Lower lobe of right lung (tissue), 2 donors: ENCODE measurements around the gene LDLRAD4. TPM values are rescaled to one million over a fixed set of nuclear protein-coding genes. Genes with fewer than 3 reads are reported as not detected.

ENCODE experiments used
- ATAC-seq, 2 donors: fragments of 200-7000 bp; cut with Tn5 transposase; one replicate each; pipeline ENCODE4 v1.9.1; 2020 to 2022; ENCODE audit warnings: mild to moderate bottlenecking in 2 of 2, moderate library complexity in 2 of 2
- DNase-seq: peaks from one replicate; pipeline ENCODE4 v3.0.0-alpha.2; 2020
- H3K27ac ChIP-seq: fragments of 200-600 bp; one replicate; pipeline ENCODE4 v1.8.0; 2022
- H3K27me3 ChIP-seq: fragments of 200-600 bp; one replicate; pipeline ENCODE4 v1.8.0; 2022; ENCODE audit warnings: low read depth
- H3K36me3 ChIP-seq: fragments of 200-600 bp; one replicate; pipeline ENCODE4 v1.8.0; 2022; ENCODE audit warnings: mild to moderate bottlenecking
- H3K4me1 ChIP-seq: fragments of 200-600 bp; one replicate; pipeline ENCODE4 v1.8.0; 2022
- H3K4me3 ChIP-seq: fragments of 200-600 bp; one replicate; pipeline ENCODE4 v1.8.0; 2022; ENCODE audit warnings: mild to moderate bottlenecking
- H3K9me3 ChIP-seq: fragments of 200-600 bp; one replicate; pipeline ENCODE4 v1.8.0; 2022
- CTCF ChIP-seq: fragments of 200-600 bp; IDR thresholded peaks from one replicate; pipeline ENCODE4 v1.8.0; 2022; ENCODE audit warnings: antibody characterized with exemption, mild to moderate bottlenecking
- intact Hi-C: fragments of 100-400 bp; cut with DNase I; formaldehyde crosslinking; loops from one replicate; pipeline ENCODE4 v1.11.0; 2022
- total RNA-seq: library from RNA; stranded (reverse); fragmentation: NEBNext Ultra II Directional; extraction: Animal tissue kit (Norgen Biotek cat#: 25700); gene quantifications from one replicate; pipeline ENCODE4 v1.2.1, GENCODE V29; 2021
- donor health status: DM: no; HTN: yes; CAD: no; lungs with severe emphysema.

Gene LDLRAD4
- total RNA-seq, 1 donor from 2014 or later, result 24.6 TPM

DNA sequence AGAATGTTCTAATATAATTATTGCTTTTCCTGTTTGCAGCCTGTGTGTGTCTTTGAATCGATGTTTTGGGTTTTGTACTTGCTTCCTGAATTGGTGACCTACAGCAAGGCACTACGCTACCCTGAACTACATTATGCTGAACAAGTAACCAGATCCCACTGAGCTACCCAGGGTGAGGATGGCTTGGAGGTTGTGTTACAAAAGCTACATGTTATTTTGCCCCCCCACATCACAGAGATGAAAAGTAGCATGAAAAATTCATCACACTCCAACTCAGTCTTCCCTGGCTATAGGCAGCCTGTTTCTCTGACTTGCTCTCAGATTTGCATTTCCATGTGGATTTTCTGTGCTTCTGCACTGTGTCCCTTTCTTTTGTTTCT lies 162.1 kb downstream of the LDLRAD4 start:
- no peak for TF ChIP-seq CTCF
- DNase-seq (no peak), ATAC-seq (no peak)
- Histone ChIP-seq H3K27me3 (no peaks in the 10 kb centered on the region), H3K9me3 (no peaks in the 10 kb centered on the region), H3K36me3 (no peaks in the 10 kb centered on the region), H3K27ac (peak overlapping the region; percentile 80), H3K4me3 (no peak overlapping the region), H3K4me1 (peaks cover 46% of the 10 kb centered on the region)
- intact Hi-C loops, result no loop called here

GRCh38 chr18:13381331-13381730 lies 162.8 kb downstream of the LDLRAD4 start:
- no peaks in the 10 kb centered on the region for H3K9me3 ChIP-seq
- peak; percentile 1 to 2 for ATAC-seq
- H3K27ac ChIP-seq, result peak overlapping the region; percentile 80
- H3K36me3 ChIP-seq, result no peaks in the 10 kb centered on the region
- H3K4me1 ChIP-seq, result peaks cover 40% of the 10 kb centered on the region
- no peaks in the 10 kb centered on the region for H3K27me3 ChIP-seq
- intact Hi-C loops, result no loop called here
- TF ChIP-seq CTCF, result no peak
- no peak for DNase-seq
- H3K4me3 ChIP-seq, result no peak overlapping the region

- peak; percentile 84 for DNase-seq
- H3K4me1 ChIP-seq, result peaks cover 40% of the 10 kb centered on the region
Observed at GRCh38 chr18:13381944-13382365, 163.4 kb downstream of the LDLRAD4 start.

GRCh38 chr18:13382366-13382953 lies 163.9 kb downstream of the LDLRAD4 start:
- peak overlapping the region; percentile 80 for H3K27ac ChIP-seq
- H3K36me3 ChIP-seq, result no peaks in the 10 kb centered on the region
- peak overlapping the region; percentile 37 for H3K4me3 ChIP-seq
- TF ChIP-seq CTCF, result no peak
- ATAC-seq, result peak; percentile 88 to 89
- intact Hi-C loops, result no loop called here
- H3K4me1 ChIP-seq, result peaks cover 41% of the 10 kb centered on the region
- H3K27me3 ChIP-seq, result no peaks in the 10 kb centered on the region
- DNase-seq, result peak; percentile 66
- no peaks in the 10 kb centered on the region for H3K9me3 ChIP-seq

More at GRCh38 chr18:13381944-13382365, 163.4 kb downstream of the LDLRAD4 start:
- ATAC-seq, result peak; percentile 93 to 94
- Histone ChIP-seq H3K4me3 (peak overlapping the region; percentile 37), H3K27ac (peak overlapping the region; percentile 80), H3K9me3 (no peaks in the 10 kb centered on the region), H3K36me3 (no peaks in the 10 kb centered on the region), H3K27me3 (no peaks in the 10 kb centered on the region)
- intact Hi-C loops, result no loop called here
- no peak for TF ChIP-seq CTCF

DNA sequence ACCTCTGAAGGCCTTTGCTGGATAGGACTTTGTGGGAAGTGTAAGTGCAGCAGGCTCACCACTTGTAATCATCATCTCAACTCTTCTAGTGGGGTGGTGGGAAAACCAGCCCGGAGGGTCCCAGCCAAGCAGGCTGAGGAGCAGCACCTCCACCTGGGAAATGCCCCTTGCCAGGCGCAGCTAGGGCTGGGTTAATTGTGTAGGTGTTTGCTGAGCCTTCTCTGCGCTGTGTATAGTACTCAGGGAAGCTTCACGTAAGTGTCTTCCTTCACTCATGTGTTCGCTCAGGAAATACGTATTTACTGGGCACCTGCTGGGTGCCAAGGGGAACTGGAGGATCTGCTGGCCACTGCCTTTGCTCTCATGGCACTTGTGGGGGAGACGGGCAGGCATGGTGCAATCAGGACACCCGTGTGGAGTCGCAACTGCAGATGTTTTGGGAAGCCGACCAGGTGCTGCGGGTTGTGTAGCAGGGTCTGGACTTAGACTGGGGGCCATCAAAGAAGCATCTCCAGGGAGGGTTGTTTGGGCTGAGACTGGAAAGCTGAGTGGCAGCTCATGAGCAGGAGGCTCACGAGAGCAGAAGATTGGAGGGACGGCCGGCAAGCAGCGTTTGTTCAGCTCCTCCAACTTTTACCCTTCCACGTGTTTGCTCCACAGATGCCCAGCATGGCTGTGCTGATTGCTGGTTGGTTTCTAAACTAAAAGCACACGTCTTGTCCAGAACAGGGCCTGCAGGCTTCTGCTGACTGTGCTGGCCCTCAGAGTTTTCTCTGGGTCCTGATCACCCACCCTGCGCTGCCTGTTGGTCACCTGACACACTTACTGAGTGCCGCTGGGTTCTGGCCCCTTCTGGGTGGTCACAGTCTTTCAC lies 164.6 kb downstream of the LDLRAD4 start:
- Histone ChIP-seq H3K4me1 (peaks cover 44% of the 10 kb centered on the region), H3K27me3 (no peaks in the 10 kb centered on the region), H3K4me3 (peak overlapping the region; percentile 37), H3K36me3 (no peaks in the 10 kb centered on the region), H3K27ac (peak overlapping the region; percentile 80), H3K9me3 (no peaks in the 10 kb centered on the region)
- TF ChIP-seq CTCF, result no peak
- DNase-seq, result no peak
- no peak for ATAC-seq
- intact Hi-C loops, result no loop called here
